Gastroesophageal sphincter (tissue), 4 donors: ENCODE data around the gene KCTD8. TPM values are rescaled to one million over a fixed set of nuclear protein-coding genes. Genes with fewer than 3 reads are reported as not detected.

Experiments used
- ATAC-seq: fragments of 150-250 bp; one replicate; pipeline ENCODE4 v1.9.1; 2016; ENCODE audit warnings: mild to moderate bottlenecking, moderate library complexity
- H3K27ac ChIP-seq, 4 donors: fragments of 200-600 bp; sonication (generic) in 3 of 4; 1 replicate in 3 of 4; 2 replicates in 1 of 4; pipeline ENCODE4 v1.5.1; 2016 to 2019
- H3K27me3 ChIP-seq: fragments of 200-600 bp; sonication (generic); one replicate; pipeline ENCODE4 v1.5.1; 2019
- H3K36me3 ChIP-seq, 2 donors: fragments of 200-600 bp; sonication (generic); one replicate each; pipeline ENCODE4 v1.5.1; 2019; ENCODE audit warnings: control low read depth in 1 of 2
- H3K4me1 ChIP-seq, 3 donors: fragments of 200-600 bp; sonication (generic); 1 replicate in 2 of 3; 2 replicates in 1 of 3; pipeline ENCODE4 v1.5.1; 2016 to 2019; ENCODE audit warnings: control low read depth in 2 of 3
- H3K4me3 ChIP-seq, 2 donors: fragments of 200-600 bp; sonication (generic); one replicate each; pipeline ENCODE4 v1.5.1; 2019; ENCODE audit warnings: mild to moderate bottlenecking in 1 of 2, moderate library complexity in 1 of 2
- H3K9me3 ChIP-seq, 3 donors: fragments of 200-600 bp; sonication (generic); one replicate each; pipeline ENCODE4 v1.5.1; 2017 to 2019; ENCODE audit warnings: control low read depth in 2 of 3
- EP300 ChIP-seq: sonication (generic); formaldehyde crosslinking; IDR thresholded peaks from one replicate; pipeline ENCODE4 v1.6.1; 2017; ENCODE audit warnings: antibody characterized with exemption, mild to moderate bottlenecking
- POLR2A ChIP-seq, 2 donors: fragments of 450-650 bp; IDR thresholded peaks; one replicate each; pipeline ENCODE4 v1.6.1; 2017; ENCODE audit warnings: antibody characterized with exemption in 2 of 2, mild to moderate bottlenecking in 2 of 2, moderate library complexity in 1 of 2
- POLR2AphosphoS5 ChIP-seq: sonication (generic); formaldehyde crosslinking; IDR thresholded peaks from one replicate; pipeline ENCODE4 v1.6.1; 2017; ENCODE audit warnings: antibody characterized with exemption
- WGBS, 2 donors: methylation state at CpG; one replicate each; pipeline ENCODE4 v1.1.5; 2018; ENCODE audit warnings: low coverage in 1 of 2; 5-methylcytosine and 5-hydroxymethylcytosine counted together
- total RNA-seq, 4 donors: library from RNA; depleted of rRNA; stranded (reverse); fragments of >200 nt; gene quantifications; one replicate each; pipeline ENCODE4 v1.1.0, GENCODE V29; 2016
- TF ChIP-seq, protein P1 (sequence below), 4 experiments: fragments of 200-600 bp in 2 of 4; fragments of 450-650 bp in 2 of 4; sonication (generic) in 1 of 4; IDR thresholded peaks; one replicate each; pipeline ENCODE4 v1.5.1; 2017 to 2019; ENCODE audit warnings: antibody characterized with exemption in 4 of 4, mild to moderate bottlenecking in 2 of 4, moderate library complexity in 2 of 4

KCTD8 gene
- total RNA-seq, 4 donors from 2014 or later = 0.89 to 4.4 (median 2.4) TPM

DNA sequence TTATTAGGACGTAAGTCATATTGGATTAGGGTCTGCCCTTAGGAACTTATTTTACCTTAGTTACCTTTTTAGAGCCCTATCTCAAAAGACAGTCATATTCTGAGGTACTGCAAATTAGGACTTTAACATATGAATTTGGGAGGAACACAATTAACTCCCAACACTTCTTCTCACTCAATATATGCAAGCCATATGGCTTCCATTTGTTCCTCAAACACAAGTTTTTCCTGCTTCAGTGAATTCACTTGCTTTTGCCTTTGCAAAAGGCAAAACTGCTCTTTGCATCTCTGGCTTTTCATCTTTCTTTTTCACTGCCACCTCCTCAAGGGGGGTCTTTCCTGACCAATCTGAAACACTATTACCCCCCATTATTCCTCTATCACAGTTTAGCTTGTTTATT lies 220.3 kb downstream of the KCTD8 start:
- ATAC-seq = no peak
- TF ChIP-seq POLR2AphosphoS5 (no peak), POLR2A (IDR thresholded peaks at IDR 0.05) (no peak), EP300 (no peak)
- TF ChIP-seq, protein P1, sequence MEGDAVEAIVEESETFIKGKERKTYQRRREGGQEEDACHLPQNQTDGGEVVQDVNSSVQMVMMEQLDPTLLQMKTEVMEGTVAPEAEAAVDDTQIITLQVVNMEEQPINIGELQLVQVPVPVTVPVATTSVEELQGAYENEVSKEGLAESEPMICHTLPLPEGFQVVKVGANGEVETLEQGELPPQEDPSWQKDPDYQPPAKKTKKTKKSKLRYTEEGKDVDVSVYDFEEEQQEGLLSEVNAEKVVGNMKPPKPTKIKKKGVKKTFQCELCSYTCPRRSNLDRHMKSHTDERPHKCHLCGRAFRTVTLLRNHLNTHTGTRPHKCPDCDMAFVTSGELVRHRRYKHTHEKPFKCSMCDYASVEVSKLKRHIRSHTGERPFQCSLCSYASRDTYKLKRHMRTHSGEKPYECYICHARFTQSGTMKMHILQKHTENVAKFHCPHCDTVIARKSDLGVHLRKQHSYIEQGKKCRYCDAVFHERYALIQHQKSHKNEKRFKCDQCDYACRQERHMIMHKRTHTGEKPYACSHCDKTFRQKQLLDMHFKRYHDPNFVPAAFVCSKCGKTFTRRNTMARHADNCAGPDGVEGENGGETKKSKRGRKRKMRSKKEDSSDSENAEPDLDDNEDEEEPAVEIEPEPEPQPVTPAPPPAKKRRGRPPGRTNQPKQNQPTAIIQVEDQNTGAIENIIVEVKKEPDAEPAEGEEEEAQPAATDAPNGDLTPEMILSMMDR (IDR thresholded peaks at IDR 0.05) = no peak
- 80 to 100% methylated on average over 1 of the region's 1 CpG for WGBS, 2 donors
- Histone ChIP-seq H3K9me3 (no peaks in the 10 kb centered on the region), H3K27ac (no peak overlapping the region), H3K4me1 (no peaks in the 10 kb centered on the region), H3K36me3 (no peaks in the 10 kb centered on the region), H3K27me3 (no peaks in the 10 kb centered on the region), H3K4me3 (no peak overlapping the region)

DNA sequence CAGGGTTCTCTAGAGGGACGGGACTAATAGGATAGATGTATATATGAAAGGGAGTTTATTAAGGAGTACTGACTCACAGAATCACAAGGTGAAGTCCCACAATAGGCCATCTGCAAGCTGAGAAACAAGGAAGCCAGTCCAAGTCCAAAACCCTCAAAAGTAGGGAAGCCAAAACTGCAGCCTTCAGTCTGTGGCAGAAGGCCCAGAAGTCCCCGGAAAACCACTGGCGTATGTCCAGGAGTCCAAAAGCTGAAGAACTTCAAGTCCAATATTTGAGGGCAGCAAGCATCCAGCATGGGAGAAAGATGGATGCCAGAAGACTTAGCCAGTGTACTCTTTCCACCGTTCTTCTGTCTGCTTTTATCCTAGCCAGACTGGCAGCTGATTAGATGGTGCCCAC lies 227.2 kb downstream of the KCTD8 start:
- H3K27ac ChIP-seq = no peak overlapping the region
- H3K9me3 ChIP-seq = no peaks in the 10 kb centered on the region
- WGBS, 2 donors = 57 to 64% methylated on average over 3 to 4 of the region's 4 CpGs
- no peak overlapping the region for H3K4me3 ChIP-seq
- ATAC-seq = no peak
- no peak for TF ChIP-seq EP300
- no peak for TF ChIP-seq POLR2A (IDR thresholded peaks at IDR 0.05)
- TF ChIP-seq, protein P1 (IDR thresholded peaks at IDR 0.05) = no peak
- H3K36me3 ChIP-seq = no peaks in the 10 kb centered on the region
- no peaks in the 10 kb centered on the region for H3K4me1 ChIP-seq
- no peaks in the 10 kb centered on the region for H3K27me3 ChIP-seq

DNA sequence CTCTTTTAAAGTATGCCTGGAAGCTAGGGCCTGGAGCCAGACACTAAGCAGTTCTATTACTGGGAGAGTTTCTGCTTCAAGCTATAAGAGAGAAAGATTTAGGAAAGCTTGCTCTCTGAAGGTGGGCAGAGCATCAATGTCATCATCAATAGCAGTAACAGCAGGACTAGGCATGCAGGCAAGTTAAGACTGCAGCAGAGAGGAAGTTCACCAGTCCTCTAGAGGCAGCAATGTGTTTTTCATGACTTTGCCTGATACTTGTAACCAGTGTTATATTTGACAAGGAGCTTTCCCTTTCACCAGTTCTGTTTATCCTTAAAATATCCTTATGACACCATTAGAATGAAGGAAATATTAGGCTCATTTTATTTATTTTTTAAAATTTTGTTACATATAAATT lies 237.9 kb downstream of the KCTD8 start:
- Histone ChIP-seq H3K4me3 (no peak overlapping the region), H3K9me3 (no peaks in the 10 kb centered on the region), H3K27ac (no peak overlapping the region), H3K36me3 (no peaks in the 10 kb centered on the region), H3K27me3 (no peaks in the 10 kb centered on the region), H3K4me1 (no peaks in the 10 kb centered on the region)
- ATAC-seq = no peak
- TF ChIP-seq, protein P1 (IDR thresholded peaks at IDR 0.05) = no peak
- TF ChIP-seq EP300 (no peak), POLR2A (IDR thresholded peaks at IDR 0.05) (no peak), POLR2AphosphoS5 (no peak)

- no peak for ATAC-seq
- no peak overlapping the region for H3K4me3 ChIP-seq
- no peaks in the 10 kb centered on the region for H3K4me1 ChIP-seq
- WGBS, 2 donors = no CpG with 5 or more reads among the region's 1 CpG
- TF ChIP-seq POLR2A (IDR thresholded peaks at IDR 0.05) (no peak), EP300 (no peak), POLR2AphosphoS5 (no peak)
- peaks cover 0 to 12% (median 0%) of the 10 kb centered on the region in 3 donors for H3K9me3 ChIP-seq
- H3K27ac ChIP-seq = no peak overlapping the region
- no peaks in the 10 kb centered on the region for H3K36me3 ChIP-seq
- H3K27me3 ChIP-seq = no peaks in the 10 kb centered on the region
These were observed 251.8 kb downstream of the KCTD8 start for GRCh38 chr4:44196796-44197195.

- TF ChIP-seq POLR2A (IDR thresholded peaks at IDR 0.05) = no peak
- no peak for TF ChIP-seq POLR2AphosphoS5
- TF ChIP-seq EP300 = no peak
- TF ChIP-seq, protein P1 (IDR thresholded peaks at IDR 0.05) = no peak
- 25 to 38% methylated on average over 1 of the region's 1 CpG for WGBS, 2 donors
- H3K4me3 ChIP-seq = no peak overlapping the region
- ATAC-seq = no peak
- H3K27me3 ChIP-seq = no peaks in the 10 kb centered on the region
- H3K36me3 ChIP-seq = no peaks in the 10 kb centered on the region
- H3K9me3 ChIP-seq = peaks cover 0 to 12% (median 0%) of the 10 kb centered on the region in 3 donors
- no peak overlapping the region for H3K27ac ChIP-seq
- H3K4me1 ChIP-seq = no peaks in the 10 kb centered on the region
These were observed 254.2 kb downstream of the KCTD8 start for GRCh38 chr4:44194365-44194764.
